ENCODE results near the gene CORO2B.

DNA sequence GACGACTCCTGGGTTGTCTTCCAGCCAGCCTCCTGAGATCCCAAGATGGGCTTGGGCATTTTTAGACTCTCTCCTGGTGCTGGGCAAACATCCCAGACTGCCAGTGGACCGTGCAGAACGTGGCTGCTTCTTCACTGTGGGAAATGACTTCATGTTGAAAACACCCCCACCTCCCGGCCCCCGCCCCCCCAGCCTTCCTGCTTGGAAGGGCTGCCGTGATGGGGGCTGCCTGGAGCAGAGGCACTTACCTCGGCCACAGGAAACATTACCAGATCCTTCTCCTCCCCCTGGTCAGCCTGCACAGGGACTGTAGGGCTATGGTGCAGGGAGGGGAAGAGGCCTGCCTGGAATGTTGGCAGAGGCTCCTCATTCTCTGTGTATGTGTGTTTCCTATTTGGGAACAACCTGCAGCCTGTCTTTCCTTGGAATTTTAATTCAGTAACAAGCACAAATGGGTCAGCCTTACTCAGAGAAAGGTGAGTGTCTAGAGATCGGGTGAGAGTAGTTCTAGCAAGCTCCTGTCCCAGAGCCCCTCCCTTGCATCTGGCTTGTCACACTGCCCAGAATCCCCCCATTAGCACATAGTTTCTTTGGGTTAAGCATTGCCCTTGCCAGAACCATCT is 151.1 kb downstream of the CORO2B start:
- TF ChIP-seq, protein P1, sequence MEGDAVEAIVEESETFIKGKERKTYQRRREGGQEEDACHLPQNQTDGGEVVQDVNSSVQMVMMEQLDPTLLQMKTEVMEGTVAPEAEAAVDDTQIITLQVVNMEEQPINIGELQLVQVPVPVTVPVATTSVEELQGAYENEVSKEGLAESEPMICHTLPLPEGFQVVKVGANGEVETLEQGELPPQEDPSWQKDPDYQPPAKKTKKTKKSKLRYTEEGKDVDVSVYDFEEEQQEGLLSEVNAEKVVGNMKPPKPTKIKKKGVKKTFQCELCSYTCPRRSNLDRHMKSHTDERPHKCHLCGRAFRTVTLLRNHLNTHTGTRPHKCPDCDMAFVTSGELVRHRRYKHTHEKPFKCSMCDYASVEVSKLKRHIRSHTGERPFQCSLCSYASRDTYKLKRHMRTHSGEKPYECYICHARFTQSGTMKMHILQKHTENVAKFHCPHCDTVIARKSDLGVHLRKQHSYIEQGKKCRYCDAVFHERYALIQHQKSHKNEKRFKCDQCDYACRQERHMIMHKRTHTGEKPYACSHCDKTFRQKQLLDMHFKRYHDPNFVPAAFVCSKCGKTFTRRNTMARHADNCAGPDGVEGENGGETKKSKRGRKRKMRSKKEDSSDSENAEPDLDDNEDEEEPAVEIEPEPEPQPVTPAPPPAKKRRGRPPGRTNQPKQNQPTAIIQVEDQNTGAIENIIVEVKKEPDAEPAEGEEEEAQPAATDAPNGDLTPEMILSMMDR (IDR thresholded peaks at IDR 0.05; ENCODE audit: low read length) = no peak
- no peak for TF ChIP-seq EZH2 (optimal IDR thresholded peaks at IDR 0.05; ENCODE audit: low read depth, low read length)
